ENCODE data around the gene CCDC200.

- TF ChIP-seq CTCF (IDR thresholded peaks at IDR 0.05), result no peak
- TF ChIP-seq EZH2 (IDR thresholded peaks at IDR 0.05), result no peak
Measured at GRCh38 chr17:43200127-43200526, 28.3 kb downstream of the CCDC200 start.
